Keratinocyte (primary cell): ENCODE results near the gene SUN5.

Experiments
- CTCF ChIP-seq, 3 experiments: IDR thresholded peaks in 1 of 3; conservative IDR thresholded peaks in 1 of 3; optimal IDR thresholded peaks in 1 of 3; 2 replicates in 2 of 3; 3 replicates in 1 of 3; pipeline versions ENCODE3 to v1.5.1; 2011; ENCODE audit warnings: low read length in 3 of 3, mild to moderate bottlenecking in 3 of 3, moderate library complexity in 2 of 3, control low read depth in 1 of 3, inconsistent platforms in 1 of 3; ENCODE audit not compliant: insufficient read depth in 2 of 3; ENCODE audit errors: extremely low read depth in 1 of 3
- EZH2 ChIP-seq: IDR thresholded peaks from one replicate; pipeline ENCODE4 v1.6.1; 2012; ENCODE audit warnings: inconsistent platforms, mild to moderate bottlenecking, low read length, moderate library complexity

- TF ChIP-seq EZH2 (no peak), CTCF (optimal IDR thresholded peaks at IDR 0.05 in 1 of 3, IDR thresholded peaks at IDR 0.05 in 1 of 3, conservative IDR thresholded peaks at IDR 0.05 in 1 of 3; ENCODE audit: extremely low read depth in 1 of 3, insufficient read depth in 2 of 3, low read length in 3 of 3) (no peak)
Observed at GRCh38 chr20:33028875-33029274, 24.6 kb upstream of the SUN5 start.
